8988T (cell line): Measurements from ENCODE around the gene CHST9.
"Not testable (repeated sequence)": the region's sequence is repeated elsewhere in the genome, so short reads cannot be mapped to it uniquely, and the experiment has no call there.

ENCODE experiments used
- DNase-seq: peaks from one replicate; pipeline ENCODE4 v3.0.0; 2011

The CHST9 gene

DNA sequence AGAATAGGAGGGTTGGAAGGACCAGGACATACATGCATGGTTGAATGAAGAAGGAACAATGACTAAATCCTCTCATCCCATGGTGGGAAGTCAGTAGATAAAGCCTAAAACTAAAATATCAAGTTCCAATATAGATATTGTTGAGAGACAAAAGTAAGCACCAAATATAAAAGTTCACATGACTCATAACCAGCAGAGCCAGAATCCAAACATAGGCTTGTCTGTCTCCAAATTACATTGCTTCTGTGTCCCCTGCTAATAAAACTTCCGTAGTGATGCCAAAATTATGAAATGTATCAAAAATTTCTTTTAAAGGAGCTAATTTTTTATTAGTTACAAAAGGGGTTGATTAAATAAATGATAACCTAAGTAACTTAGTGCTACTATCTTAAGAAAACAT, 19.7 kb downstream of the CHST9 start:
- DNase-seq = no peak

DNA sequence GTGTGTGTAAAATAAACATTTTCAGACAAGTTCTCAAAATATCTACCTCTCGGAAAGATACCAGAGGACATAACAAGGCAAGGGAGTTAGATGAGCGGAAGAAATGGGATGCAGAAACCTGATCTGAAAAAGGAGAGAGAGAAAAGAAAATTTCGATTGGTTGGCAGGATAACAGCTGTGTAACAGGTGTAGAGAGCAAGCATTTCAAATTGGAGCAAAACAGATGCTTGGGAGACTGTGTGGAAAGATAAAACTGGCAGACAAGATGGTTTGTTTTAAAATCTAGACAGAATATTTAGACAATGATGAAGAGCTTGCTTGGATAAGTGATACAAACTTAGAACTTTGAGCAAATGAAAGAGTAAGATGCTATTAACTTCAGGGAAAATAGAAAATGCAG, 20.2 kb downstream of the CHST9 start:
- DNase-seq = no peak

DNA sequence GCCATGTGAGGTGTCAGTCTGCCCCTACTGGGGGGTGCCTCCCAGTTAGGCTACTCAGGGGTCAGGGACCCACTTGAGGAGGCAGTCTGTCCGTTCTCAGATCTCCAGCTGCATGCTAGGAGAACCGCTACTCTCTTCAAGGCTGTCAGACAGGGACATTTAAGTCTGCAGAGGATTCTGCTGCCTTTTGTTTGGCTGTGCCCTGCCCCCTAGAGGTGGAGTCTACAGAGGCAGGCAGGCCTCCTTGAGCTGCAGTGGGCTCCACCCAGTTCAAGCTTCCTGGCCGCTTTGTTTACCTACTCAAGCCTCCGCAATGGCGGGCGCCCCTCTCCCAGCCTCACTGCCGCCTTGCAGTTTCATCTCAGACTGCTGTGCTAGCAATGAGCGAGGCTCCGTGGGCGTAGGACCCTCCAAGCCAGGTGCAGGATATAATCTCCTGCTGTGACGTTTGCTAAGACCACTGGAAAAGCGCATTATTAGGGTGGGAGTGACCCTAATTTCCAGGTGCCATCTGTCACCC, 21.9 kb downstream of the CHST9 start:
- DNase-seq = not testable (repeated sequence)

DNA sequence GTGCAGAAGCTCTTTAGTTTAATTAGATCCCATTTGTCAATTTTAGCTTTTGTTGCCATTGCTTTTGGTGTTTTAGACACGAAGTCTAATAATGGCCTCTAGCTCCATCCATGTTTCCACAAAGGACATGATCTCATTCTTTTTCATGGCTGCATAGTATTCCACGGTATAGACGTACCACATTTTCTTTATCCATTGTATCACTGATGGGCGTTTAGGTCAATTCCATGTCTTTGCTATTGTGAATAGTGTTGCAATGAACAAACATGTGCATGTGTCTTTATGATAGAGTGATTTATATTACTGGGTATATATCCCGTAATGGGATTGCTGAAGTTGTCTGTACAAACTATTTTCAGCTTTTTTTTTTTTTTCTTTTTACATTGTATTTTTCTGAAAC, 35.9 kb downstream of the CHST9 start:
- DNase-seq = not testable (repeated sequence)

DNA sequence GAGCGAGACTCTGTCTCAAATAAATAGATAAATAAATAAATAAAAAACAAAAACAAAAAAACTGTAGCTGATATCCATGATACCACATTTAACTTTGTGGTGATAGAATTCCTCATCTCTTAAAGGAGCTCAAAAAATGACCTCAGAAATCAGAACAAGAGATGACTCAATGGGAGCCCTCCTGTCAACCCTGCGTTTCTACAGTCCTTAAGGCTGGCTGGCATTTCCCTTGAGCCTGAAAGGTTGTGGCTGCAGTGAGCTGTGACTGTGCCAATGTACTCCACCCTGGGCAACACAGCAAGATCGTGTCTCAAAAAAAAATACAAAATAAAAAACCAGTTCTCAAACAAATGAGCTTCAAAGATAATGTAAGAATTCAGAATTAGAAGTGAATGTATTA, 40.4 kb downstream of the CHST9 start:
- no peak for DNase-seq

DNA sequence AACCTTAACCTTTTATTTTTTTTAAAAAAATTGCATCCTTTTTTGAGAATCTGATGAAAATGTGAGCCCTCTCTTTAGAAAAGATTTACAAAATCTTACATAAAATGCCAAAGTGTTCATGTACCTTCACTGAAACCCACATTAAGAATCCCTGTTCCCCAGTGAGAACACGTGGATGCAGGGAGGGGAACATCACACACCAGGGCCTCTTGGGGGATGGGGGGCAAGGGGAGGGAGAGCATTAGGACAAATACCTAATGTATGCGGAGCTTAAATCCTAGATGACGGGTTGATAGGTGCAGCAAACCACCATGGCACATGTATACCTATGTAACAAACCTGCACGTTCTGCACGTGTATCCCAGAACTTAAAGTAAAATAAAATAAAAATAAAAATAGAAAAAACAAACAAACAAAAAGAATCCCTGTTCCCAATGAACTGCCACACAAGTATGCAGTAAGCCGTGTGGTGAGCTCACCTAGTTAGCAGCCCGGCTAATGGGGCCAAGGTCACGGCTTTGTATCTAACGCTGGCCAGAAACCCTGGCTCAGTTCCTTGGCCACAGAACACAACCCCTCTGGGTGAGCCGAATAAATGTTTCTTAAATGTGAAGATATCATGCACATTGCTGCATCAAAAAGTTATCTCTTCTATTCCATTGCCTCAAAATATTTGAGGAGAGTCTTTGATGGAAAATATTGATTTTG, 41.4 kb downstream of the CHST9 start:
- no peak for DNase-seq

DNA sequence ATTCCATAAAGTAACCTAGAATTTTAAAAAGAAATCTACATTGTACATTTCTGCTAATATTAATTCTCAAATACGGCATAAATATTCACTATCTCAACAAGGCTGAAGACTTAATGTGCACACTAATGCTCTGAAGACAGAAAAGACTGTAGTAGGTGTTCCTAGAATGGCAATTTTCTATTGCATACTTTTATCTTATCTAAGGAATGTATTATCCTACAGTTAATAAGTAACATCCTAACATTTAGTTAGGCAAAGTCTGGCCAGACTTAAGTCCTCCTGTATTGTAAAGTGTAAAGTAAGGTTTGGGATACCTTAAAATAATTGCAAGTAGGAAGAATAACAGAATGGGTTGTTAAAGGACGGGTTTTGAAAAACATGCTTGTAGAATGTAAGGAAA, 42.2 kb downstream of the CHST9 start:
- no peak for DNase-seq

DNA sequence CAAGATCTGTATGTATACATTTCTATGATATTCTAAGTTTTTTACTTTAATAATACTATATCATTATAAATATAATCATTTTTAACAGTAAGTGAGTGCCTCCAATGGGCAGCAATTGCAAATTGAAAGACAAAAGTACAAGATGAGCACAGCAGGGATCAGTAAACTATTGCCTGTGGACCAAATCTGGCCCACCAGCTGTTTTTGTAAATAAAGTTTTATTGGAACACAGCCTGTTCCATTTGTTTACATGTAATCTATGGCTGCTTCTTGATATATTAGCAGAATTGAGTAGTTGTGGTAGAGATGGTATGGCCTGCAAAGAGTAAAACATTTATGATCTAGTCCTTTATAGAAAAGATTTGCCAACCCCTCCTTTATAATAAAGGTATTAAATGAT, 43.2 kb downstream of the CHST9 start:
- no peak for DNase-seq

DNA sequence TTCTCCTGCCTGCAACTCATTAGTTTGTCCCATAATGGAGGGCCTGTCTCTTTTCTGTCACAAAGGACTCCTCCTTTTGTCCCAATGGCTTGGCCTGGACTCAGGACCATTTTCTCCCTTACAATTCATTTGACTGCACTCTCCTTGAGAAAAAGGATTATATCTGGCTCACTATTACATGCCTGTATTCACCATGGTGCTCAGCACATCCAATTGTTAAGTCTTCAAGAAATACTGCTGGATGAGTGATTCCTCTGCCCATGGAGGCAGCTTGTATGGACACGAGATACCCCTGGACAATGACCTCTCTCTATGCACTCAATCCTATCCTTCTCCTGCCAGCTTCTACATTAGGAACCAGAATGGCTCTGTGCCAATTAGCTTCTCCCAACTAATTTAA, 47.0 kb downstream of the CHST9 start:
- no peak for DNase-seq

DNA sequence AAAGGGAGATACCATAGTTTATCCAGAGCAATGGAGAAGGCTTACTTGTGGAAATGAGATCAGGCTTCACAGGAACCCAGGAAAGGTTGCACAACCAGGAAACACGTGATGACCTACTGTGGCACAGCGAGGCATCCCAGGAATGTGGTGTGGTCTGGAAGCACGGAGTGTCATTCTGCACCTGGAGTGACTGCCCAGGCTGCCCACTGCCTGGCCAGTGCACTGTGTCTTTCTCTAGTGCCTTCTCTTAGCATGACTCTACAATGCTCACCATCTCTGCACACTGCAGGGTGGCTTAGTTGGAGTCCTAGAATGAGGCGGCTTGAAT, 48.9 kb downstream of the CHST9 start:
- DNase-seq = peak; percentile 27

DNA sequence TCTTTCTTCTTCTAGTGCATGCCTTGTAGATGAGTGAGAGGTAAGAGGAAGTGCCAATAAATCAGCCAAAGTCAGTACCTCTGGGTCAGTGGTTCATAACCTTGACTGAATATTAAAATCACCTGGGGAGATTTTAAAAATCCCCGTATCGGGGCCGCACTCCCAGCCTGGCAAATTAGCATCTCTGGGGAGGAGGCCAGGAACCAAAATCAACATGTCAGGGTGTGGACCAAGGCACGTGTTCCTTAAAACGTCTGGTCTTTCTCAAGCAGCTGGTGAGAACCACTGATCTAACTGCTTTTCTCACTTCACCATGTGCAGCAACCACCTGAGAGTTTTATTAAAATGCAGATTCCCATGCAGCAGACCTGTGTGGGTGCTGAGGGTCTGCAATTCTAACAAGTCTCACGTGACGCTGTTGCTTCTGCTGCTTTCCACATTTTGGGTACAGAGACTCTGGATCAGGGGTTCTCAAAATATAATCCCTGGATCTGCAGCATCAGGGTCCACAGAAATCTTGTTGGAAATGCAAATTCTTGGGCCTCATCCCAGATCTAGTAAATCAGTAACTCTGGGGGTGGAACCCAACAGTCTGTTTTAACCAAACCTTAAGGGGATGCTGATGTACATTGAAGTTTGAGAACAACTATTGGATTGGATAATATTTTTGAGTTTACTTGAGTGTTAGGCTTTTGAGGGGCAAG, 49.5 kb downstream of the CHST9 start:
- no peak for DNase-seq

DNA sequence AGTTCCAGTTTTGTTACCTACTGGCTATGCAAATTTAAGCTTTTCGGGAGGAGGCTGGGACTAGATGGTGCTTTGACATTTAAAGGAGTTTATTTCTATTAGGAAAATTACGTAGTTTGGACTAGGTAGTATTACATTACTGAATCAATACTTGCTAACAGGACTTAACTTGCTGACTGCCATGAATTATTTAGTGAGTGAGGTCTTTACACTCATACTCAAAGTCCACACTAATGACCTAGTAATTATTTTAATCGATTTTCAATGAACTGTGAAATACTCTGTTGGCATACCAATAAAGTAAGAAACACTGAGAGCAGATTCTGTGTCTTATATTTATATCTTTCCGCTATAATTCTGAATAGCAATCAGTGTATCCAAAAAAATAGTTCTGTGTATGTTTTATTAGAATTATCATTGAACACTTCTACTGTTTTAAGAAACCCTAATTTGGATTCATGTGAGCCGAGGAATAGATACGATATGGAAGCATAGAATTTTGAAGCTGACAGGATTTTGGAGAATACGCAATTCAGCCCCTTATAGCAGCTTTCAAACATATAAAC, 55.0 kb downstream of the CHST9 start:
- no peak for DNase-seq

DNA sequence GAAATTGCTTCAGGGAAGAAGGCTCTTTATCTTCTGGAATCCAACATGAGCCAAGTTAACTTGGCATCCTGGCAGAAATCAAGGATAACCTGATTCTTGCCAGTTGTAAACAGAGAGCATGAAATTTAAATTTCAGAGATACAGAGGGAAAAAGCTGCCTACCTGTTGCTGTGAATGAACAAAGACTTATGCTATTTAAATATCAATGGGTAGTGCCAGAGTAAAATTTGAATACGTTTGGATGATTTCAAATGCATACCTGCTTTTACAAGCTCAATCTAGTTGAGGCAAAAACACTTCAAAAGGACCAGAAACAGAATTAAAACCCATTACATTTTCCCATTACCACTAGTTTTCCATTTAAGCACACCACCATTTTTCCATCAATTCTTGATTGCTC, 60.9 kb downstream of the CHST9 start:
- no peak for DNase-seq

DNA sequence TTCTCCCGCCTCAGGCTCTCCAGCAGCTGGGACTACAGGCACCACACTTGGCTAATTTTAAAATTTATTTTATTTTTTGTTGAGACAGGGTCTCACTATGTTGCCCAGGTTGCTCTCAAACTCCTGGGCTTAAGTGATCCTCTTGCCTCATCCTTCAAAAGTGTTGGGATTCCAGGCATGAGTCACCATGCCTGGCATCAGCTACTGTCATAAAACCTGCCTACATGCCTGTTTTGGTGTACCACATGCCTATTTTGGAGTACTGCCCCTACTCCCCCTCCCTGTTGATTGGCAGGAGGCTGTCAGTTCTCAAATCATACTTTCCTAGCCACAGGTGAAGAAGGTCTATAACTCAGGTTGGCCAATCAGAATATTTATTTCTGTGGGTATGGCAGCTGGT, 64.0 kb downstream of the CHST9 start:
- DNase-seq = no peak

DNA sequence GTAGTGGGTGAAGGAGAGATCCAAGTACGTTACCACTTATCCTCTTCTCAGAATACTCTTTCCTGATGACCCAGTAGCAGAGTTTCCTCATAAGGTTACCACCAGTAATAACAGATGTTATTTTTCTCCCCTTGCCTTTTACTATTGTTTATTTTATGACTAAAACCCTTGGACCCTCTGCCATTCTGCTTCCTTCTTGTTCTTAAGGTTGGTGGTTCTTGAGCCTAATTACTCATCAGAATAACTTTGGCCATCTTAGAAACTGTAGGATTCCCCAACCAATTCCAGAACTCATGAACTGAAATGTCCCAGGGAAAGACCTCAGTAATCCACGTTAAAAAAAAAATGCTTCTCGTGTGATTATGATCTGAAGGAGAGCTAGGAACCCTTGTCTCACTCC, 64.9 kb downstream of the CHST9 start:
- no peak for DNase-seq

DNA sequence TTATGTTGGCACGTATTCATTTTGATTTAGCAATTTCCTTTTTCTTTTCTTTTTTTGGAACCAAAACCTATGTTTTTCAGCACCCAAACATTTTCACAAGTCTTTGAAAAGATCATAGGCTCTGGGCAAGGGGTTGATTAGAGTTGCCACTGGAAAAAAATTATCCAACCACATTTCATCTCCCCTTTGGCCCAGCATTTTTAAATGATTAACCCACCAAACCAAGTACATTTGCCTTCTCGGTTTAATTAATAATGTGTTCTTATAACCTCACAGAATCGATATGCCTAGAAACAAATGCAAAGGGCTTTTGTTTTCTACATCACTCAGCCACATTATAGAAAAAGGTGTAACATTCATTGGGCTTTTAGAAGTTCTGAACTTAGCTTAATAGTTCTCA, 66.1 kb downstream of the CHST9 start:
- no peak for DNase-seq

DNA sequence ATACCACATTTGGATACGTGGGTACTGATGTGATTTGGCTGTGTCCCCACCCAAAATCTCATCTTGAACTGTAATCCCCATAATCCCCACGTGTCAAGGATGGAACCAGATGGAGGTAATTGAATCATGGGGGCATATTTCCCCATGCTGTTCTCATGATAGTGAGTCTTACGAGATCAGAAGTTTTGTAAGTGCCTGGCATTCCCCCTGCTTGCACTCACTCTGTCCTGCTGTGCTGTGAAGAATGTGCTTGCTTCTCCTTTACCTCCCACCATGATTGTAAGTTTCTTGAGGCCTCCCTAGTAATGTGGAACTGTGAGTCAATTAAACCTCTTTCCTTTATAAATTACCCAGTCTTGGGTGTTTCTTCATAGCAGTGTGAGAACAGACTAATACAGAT, 70.3 kb downstream of the CHST9 start:
- DNase-seq = no peak

DNA sequence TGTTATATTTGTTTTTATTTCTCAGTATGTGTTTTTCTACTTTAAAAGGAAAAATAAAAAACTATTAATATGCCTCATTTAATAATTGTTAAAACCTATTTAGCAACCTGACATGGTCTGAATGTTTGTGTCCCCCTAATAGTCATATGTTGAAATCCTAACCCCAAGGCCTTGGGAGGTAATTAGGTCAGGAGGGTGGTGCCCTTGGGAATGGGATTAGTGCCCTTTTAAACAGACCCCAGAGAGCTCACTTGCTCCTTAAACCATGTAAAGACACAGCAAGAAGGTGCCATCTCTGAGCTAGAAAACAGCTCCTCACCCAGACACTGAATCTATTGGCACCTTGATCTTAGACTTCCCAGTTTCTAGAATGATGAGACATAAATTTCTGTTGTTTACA, 71.8 kb downstream of the CHST9 start:
- no peak for DNase-seq

DNA sequence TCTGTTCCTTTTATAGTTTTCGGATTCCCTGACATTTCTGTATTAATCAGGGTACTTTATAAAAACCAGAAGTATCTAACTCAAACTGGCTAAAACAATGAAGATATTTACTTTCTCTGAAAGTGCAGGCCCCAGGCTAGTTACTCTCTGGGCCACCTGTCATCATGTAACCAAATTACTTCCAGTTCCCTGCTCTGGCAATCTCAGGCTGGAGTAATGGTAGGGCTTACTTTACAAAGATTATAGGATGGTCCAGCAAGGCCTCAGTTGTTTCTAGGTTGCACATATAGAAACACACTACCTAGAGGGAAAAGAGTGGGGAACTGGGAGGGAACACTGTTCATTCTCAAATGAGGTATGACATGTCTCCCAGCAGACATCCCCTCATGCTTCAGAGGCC, 74.8 kb downstream of the CHST9 start:
- DNase-seq = no peak

DNA sequence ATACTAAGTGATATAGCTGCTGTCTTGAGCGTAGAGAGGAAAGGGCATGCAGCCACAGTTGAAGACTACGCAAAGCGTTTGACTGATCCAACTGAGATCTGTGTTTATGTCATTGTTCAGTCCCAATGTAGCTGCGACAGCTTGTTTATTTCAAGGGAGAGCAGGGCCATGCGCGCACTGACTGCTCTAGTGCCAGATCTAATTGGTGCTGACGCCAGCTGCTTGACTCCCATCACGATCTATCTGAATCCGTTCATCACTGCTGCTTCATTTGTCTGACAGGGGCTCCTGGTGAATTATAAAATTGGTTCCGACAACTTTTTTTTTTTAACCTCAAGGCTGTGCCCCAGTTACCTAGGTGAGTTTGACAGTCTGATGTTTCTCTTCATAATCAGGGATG, 75.7 kb downstream of the CHST9 start:
- DNase-seq = no peak

DNA sequence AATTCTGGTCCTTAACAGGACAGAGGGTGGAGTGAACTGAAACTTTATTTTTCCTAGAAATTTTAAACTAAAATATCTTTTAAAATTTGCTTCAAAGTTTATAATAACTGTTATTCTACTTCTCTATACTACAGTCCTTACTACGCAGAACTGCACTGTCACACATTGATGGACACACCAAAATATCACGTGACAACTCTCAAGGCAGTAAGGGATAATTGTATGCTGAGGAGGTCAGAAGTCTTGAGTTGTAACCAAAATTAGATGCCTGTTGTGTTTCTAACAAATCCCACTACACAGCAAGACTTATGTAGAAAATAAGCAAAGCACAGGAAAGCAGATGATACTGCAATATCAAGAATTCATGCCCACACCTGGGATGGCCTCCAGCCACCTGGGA, 76.3 kb downstream of the CHST9 start:
- DNase-seq = no peak

DNA sequence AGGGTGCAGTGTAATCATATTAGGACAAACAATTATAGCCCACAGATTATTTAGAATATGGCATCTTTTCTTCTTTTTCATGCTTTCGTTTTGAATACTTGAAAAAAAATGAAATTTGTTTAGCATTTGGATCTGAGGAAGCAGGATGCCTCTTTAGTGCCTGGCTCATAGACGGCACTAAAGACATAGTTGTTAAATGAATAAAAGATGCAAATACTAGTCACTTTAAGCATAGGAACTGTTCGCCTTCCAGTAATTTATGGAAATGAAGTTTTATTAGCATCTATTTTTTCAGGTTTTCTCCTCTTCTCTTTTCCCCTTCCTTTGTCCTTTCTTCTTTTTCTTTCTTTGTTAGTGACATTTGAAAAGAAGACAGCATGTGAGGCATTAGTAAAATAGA, 80.4 kb downstream of the CHST9 start:
- DNase-seq = no peak

DNA sequence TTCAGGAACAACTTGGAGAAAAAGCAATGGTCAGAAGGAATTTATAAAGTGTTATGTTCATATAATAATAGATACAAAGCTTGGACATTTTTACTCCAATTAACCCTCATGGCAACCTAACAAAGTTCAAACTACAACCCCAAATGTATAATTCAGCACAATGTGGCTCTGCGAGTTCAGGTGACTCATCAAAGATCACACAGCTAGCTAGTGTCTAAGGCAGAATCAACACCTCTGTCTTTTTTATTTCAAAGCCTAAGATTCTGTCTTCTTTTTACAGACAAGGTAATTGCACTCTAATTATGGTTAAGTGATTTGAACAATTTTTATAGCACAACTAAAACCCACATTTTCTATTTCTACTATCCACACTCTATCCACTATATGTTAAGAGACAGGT, 90.5 kb downstream of the CHST9 start:
- no peak for DNase-seq

DNA sequence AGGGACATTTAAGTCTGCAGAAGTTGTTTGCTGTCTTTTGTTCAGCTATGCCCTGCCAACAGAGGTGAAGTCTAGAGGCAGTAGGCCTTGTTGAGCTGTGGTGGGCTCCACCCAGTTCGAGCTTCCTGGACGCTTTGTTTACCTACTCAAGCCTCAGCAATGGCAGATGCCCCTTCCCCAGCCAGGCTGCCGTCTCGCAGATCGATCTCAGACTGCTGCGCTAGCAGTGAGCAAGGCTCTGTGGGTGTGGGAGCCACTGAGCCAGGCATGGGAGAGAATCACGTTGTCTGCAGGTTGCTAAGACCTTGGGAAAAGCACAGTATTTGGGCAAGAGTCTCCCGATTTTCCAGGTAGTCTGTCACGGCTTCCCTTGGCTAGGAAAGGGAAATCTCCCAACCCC, 91.8 kb downstream of the CHST9 start:
- DNase-seq = not testable (repeated sequence)

DNA sequence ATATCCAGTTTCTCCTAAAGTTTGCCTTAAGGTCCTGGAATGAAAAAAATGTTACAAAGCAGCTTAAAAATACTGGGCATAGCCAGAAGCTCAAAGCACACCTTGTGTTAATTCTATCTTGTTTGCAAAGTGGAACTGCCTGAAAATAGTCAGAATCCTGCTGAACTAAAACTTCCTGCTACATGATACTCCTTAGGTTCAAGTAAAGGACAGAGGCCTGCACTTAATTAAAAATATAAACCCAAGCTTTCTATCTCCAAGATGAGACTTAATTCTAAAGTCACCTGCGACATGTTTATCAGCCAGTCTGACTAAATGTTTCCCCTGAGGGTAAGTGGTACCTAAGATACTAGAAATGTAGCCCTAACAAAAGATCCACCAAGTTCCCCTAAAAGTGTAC, 103.4 kb downstream of the CHST9 start:
- no peak for DNase-seq
